Measurements from ENCODE around the gene PPAN. TPM values are rescaled to one million over a fixed set of nuclear protein-coding genes. Genes with fewer than 3 reads are reported as not detected.

PPAN gene
- total RNA-seq, 4 donors from 2014 or later, result 26.2 to 33.0 (median 29.7) TPM

GRCh38 chr19:10132905-10133304 lies 26.7 kb downstream of the PPAN start:
- TF ChIP-seq CTCF (IDR thresholded peaks at IDR 0.05) (no peak), POLR2A (IDR thresholded peaks at IDR 0.05) (no peak)
- WGBS, 2 donors, result 92 to 98% methylated on average over 7 of the region's 7 CpGs
- Histone ChIP-seq H3K27ac (no peak overlapping the region), H3K27me3 (no peaks in the 10 kb centered on the region), H3K36me3 (peaks cover 29 to 35% of the 10 kb centered on the region in 2 donors), H3K9me3 (no peaks in the 10 kb centered on the region), H3K4me3 (replicated peaks in 1 of 3) (no peak overlapping the region), H3K4me1 (no peaks in the 10 kb centered on the region)
- intact Hi-C loops (cut with DNase I), result no loop called here
- no peak for DNase-seq

GRCh38 chr19:10133596-10133995 lies 27.4 kb downstream of the PPAN start:
- Histone ChIP-seq H3K9me3 (no peaks in the 10 kb centered on the region), H3K4me1 (no peaks in the 10 kb centered on the region), H3K4me3 (replicated peaks in 1 of 3) (no peak overlapping the region), H3K27me3 (no peaks in the 10 kb centered on the region), H3K36me3 (peaks cover 35 to 36% of the 10 kb centered on the region in 2 donors), H3K27ac (no peak overlapping the region)
- no peak for TF ChIP-seq CTCF (IDR thresholded peaks at IDR 0.05)
- TF ChIP-seq POLR2A (IDR thresholded peaks at IDR 0.05), result no peak
- no peak for DNase-seq
- intact Hi-C loops (cut with DNase I), result no loop called here
- 94 to 96% methylated on average over 8 to 11 of the region's 11 CpGs for WGBS, 2 donors

- Histone ChIP-seq H3K4me1 (no peaks in the 10 kb centered on the region), H3K36me3 (peaks cover 35 to 40% of the 10 kb centered on the region in 2 donors), H3K27ac (no peak overlapping the region), H3K9me3 (no peaks in the 10 kb centered on the region), H3K27me3 (no peaks in the 10 kb centered on the region), H3K4me3 (replicated peaks in 1 of 3) (no peak overlapping the region)
- intact Hi-C loops (cut with DNase I), result no loop called here
- TF ChIP-seq POLR2A (IDR thresholded peaks at IDR 0.05) (no peak), CTCF (IDR thresholded peaks at IDR 0.05) (no peak)
- no peak for DNase-seq
- WGBS, 2 donors, result 97% methylated on average over 5 of the region's 9 CpGs; no CpG with 5 or more reads in 1 of the 2 donors
Observed at GRCh38 chr19:10134040-10134439, 27.9 kb downstream of the PPAN start.

GRCh38 chr19:10135551-10136334 lies 29.6 kb downstream of the PPAN start:
- intact Hi-C loops (cut with DNase I), result no loop called here
- Histone ChIP-seq H3K27ac (no peak overlapping the region), H3K36me3 (peaks cover 45 to 56% of the 10 kb centered on the region in 2 donors), H3K9me3 (no peaks in the 10 kb centered on the region), H3K27me3 (no peaks in the 10 kb centered on the region), H3K4me3 (replicated peaks in 1 of 3) (no peak overlapping the region), H3K4me1 (no peaks in the 10 kb centered on the region)
- DNase-seq, result no peak
- WGBS, 2 donors, result 90 to 95% methylated on average over 17 to 29 of the region's 39 CpGs
- TF ChIP-seq CTCF (IDR thresholded peaks at IDR 0.05) (no peak), POLR2A (IDR thresholded peaks at IDR 0.05) (no peak)

- Histone ChIP-seq H3K4me1 (no peaks in the 10 kb centered on the region), H3K27me3 (no peaks in the 10 kb centered on the region), H3K4me3 (replicated peaks in 1 of 3) (no peak overlapping the region), H3K27ac (no peak overlapping the region), H3K36me3 (peaks cover 56 to 65% of the 10 kb centered on the region in 2 donors), H3K9me3 (no peaks in the 10 kb centered on the region)
- intact Hi-C loops (cut with DNase I), result no loop called here
- no peak for TF ChIP-seq CTCF (IDR thresholded peaks at IDR 0.05)
- no peak for TF ChIP-seq POLR2A (IDR thresholded peaks at IDR 0.05)
- WGBS, 2 donors, result 91 to 94% methylated on average over 4 to 11 of the region's 14 CpGs
- no peak for DNase-seq
Observed at GRCh38 chr19:10136936-10137335, 30.8 kb downstream of the PPAN start.
